Neural cell (in vitro differentiated cells): Measurements from ENCODE around the gene SFN. TPM values are rescaled to one million over a fixed set of nuclear protein-coding genes. Genes with fewer than 3 reads are reported as not detected.
"Not testable (repeated sequence)": the region's sequence is repeated elsewhere in the genome, so short reads cannot be mapped to it uniquely, and the experiment has no call there.

Experiments used
- H2AFZ ChIP-seq: fragments of 200-600, 300-800 bp; sonication (generic), shearing (Covaris generic); 2 replicates; pipeline ENCODE4 v1.6.0; 2014; ENCODE audit warnings: low read depth, mild to moderate bottlenecking, antibody characterized with exemption, low read length, moderate library complexity
- H3F3A ChIP-seq: fragments of 200-600 bp; shearing (Covaris generic); 2 replicates; pipeline ENCODE4 v1.6.1; 2016; ENCODE audit warnings: mild to moderate bottlenecking, moderate library complexity, mixed read lengths, antibody characterized with exemption, low read length; ENCODE audit not compliant: insufficient read depth, poor library complexity, severe bottlenecking
- H3K27ac ChIP-seq: fragments of 200-600, 300-800 bp; sonication (generic), shearing (Covaris generic); 2 replicates; pipeline ENCODE4 v1.5.1; 2014; ENCODE audit warnings: mild to moderate bottlenecking, low read length, moderate library complexity
- H3K27me3 ChIP-seq: fragments of 300-800, 200-600 bp; sonication (generic), shearing (Covaris generic); 2 replicates; pipeline ENCODE4 v1.6.0; 2014; ENCODE audit warnings: mild to moderate bottlenecking, low read depth, low read length, moderate library complexity; ENCODE audit not compliant: insufficient read depth
- H3K36me3 ChIP-seq: fragments of 300-800, 200-600 bp; sonication (generic), shearing (Covaris generic); 2 replicates; pipeline ENCODE4 v1.5.1; 2014; ENCODE audit warnings: mild to moderate bottlenecking, antibody characterized with exemption, low read length, moderate library complexity; ENCODE audit not compliant: insufficient read depth
- H3K4me2 ChIP-seq: fragments of 300-800, 200-600 bp; sonication (generic), shearing (Covaris generic); 2 replicates; pipeline ENCODE4 v1.6.0; 2014; ENCODE audit warnings: mild to moderate bottlenecking, low read length
- H3K4me3 ChIP-seq: fragments of 300-800, 200-600 bp; sonication (generic), shearing (Covaris generic); 2 replicates; pipeline ENCODE4 v1.5.1; 2014; ENCODE audit warnings: mild to moderate bottlenecking, low read length, moderate library complexity
- H3K79me2 ChIP-seq: fragments of 200-600 bp; shearing (Covaris generic); replicated peaks from 2 replicates; pipeline ENCODE4 v1.6.0; 2014; ENCODE audit warnings: mild to moderate bottlenecking, low read length, moderate library complexity; ENCODE audit not compliant: insufficient read depth
- H3K9ac ChIP-seq: fragments of 300-800, 200-600 bp; sonication (generic), shearing (Covaris generic); 2 replicates; pipeline ENCODE4 v1.6.1; 2016; ENCODE audit warnings: mild to moderate bottlenecking, low read length, mixed read lengths
- H3K9me2 ChIP-seq: fragments of 200-600 bp; shearing (Covaris generic); 2 replicates; pipeline ENCODE4 v1.6.1; 2016; ENCODE audit warnings: mild to moderate bottlenecking, low read length, mixed read lengths; ENCODE audit not compliant: insufficient read depth
- H3K9me3 ChIP-seq: fragments of 200-600, 300-800 bp; sonication (generic), shearing (Covaris generic); 2 replicates; pipeline ENCODE4 v1.6.1; 2016; ENCODE audit warnings: mild to moderate bottlenecking, mixed run types, low read length, moderate library complexity, mixed read lengths
- H4K20me1 ChIP-seq: fragments of 200-600 bp; shearing (Covaris generic); 2 replicates; pipeline ENCODE4 v1.6.1; 2016; ENCODE audit warnings: mild to moderate bottlenecking, mixed run types; ENCODE audit not compliant: insufficient read depth
- EP300 ChIP-seq: fragments of 450-650 bp; conservative IDR thresholded peaks from 2 replicates; pipeline ENCODE4 v1.6.1; 2014; ENCODE audit warnings: antibody characterized with exemption, mild to moderate bottlenecking, moderate library complexity; ENCODE audit not compliant: poor library complexity, severe bottlenecking
- EZH2 ChIP-seq: fragments of 200-600, 300-800 bp; shearing (Covaris generic), sonication (generic); IDR thresholded peaks from 2 replicates; pipeline ENCODE4 v1.6.1; 2014; ENCODE audit warnings: antibody characterized with exemption, low read length, borderline replicate concordance, mild to moderate bottlenecking; ENCODE audit not compliant: insufficient read depth, poor library complexity, severe bottlenecking
- MXI1 ChIP-seq: fragments of 450-650 bp; conservative IDR thresholded peaks from 2 replicates; pipeline ENCODE4 v1.6.1; 2014; ENCODE audit warnings: antibody characterized with exemption, mild to moderate bottlenecking; ENCODE audit not compliant: poor library complexity, severe bottlenecking
- POLR2AphosphoS5 ChIP-seq: IDR thresholded peaks from 2 replicates; pipeline ENCODE4 v1.6.1; 2012
- RAD21 ChIP-seq: fragments of 450-650 bp; conservative IDR thresholded peaks from 2 replicates; pipeline ENCODE4 v1.6.1; 2014; ENCODE audit warnings: antibody characterized with exemption, mild to moderate bottlenecking, moderate library complexity
- SMC3 ChIP-seq: fragments of 450-650 bp; conservative IDR thresholded peaks from 2 replicates; pipeline ENCODE4 v1.6.1; 2014; ENCODE audit warnings: antibody characterized with exemption, mild to moderate bottlenecking, moderate library complexity; ENCODE audit not compliant: poor library complexity
- TAF1 ChIP-seq: IDR thresholded peaks from 2 replicates; pipeline ENCODE4 v1.6.1; 2012; ENCODE audit warnings: low read depth
- polyA plus RNA-seq: library from polyadenylated mRNA; depleted of rRNA; stranded (reverse); fragments of >200 nt; gene quantifications from 2 replicates; pipeline ENCODE4 v1.2.3, GENCODE V29; 2014
- TF ChIP-seq, protein P1 (sequence below): fragments of 450-650 bp; IDR thresholded peaks from 2 replicates; pipeline ENCODE4 v1.5.1; 2014; ENCODE audit warnings: antibody characterized with exemption, mild to moderate bottlenecking, moderate library complexity; ENCODE audit not compliant: poor library complexity, severe bottlenecking
- TF ChIP-seq, protein P2 (sequence below): IDR thresholded peaks from 2 replicates; pipeline ENCODE4 v1.6.1; 2012; ENCODE audit warnings: borderline replicate concordance

Gene SFN
- polyA plus RNA-seq, 1 donor from 2014 or later = 0.25 TPM

DNA sequence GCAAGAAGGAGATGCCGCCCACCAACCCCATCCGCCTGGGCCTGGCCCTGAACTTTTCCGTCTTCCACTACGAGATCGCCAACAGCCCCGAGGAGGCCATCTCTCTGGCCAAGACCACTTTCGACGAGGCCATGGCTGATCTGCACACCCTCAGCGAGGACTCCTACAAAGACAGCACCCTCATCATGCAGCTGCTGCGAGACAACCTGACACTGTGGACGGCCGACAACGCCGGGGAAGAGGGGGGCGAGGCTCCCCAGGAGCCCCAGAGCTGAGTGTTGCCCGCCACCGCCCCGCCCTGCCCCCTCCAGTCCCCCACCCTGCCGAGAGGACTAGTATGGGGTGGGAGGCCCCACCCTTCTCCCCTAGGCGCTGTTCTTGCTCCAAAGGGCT, 732 bp downstream of the SFN start:
- Histone ChIP-seq H3K9me3 (no peaks in the 10 kb centered on the region), H3K27me3 (no peaks in the 10 kb centered on the region), H3K4me2 (no peak overlapping the region), H3K9ac (no peak overlapping the region), H3K4me3 (no peak overlapping the region), H2AFZ (no peak overlapping the region), H3K79me2 (no peaks in the 10 kb centered on the region), H3K27ac (no peak overlapping the region), H3F3A (no peaks in the 10 kb centered on the region), H3K36me3 (no peaks in the 10 kb centered on the region), H4K20me1 (no peaks in the 10 kb centered on the region), H3K9me2 (no peaks in the 10 kb centered on the region)
- TF ChIP-seq EZH2 (no peak), RAD21 (no peak), TAF1 (no peak), EP300 (no peak), POLR2AphosphoS5 (no peak), MXI1 (no peak), SMC3 (no peak)
- TF ChIP-seq, protein P1, sequence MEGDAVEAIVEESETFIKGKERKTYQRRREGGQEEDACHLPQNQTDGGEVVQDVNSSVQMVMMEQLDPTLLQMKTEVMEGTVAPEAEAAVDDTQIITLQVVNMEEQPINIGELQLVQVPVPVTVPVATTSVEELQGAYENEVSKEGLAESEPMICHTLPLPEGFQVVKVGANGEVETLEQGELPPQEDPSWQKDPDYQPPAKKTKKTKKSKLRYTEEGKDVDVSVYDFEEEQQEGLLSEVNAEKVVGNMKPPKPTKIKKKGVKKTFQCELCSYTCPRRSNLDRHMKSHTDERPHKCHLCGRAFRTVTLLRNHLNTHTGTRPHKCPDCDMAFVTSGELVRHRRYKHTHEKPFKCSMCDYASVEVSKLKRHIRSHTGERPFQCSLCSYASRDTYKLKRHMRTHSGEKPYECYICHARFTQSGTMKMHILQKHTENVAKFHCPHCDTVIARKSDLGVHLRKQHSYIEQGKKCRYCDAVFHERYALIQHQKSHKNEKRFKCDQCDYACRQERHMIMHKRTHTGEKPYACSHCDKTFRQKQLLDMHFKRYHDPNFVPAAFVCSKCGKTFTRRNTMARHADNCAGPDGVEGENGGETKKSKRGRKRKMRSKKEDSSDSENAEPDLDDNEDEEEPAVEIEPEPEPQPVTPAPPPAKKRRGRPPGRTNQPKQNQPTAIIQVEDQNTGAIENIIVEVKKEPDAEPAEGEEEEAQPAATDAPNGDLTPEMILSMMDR = no peak
- TF ChIP-seq, protein P2, sequence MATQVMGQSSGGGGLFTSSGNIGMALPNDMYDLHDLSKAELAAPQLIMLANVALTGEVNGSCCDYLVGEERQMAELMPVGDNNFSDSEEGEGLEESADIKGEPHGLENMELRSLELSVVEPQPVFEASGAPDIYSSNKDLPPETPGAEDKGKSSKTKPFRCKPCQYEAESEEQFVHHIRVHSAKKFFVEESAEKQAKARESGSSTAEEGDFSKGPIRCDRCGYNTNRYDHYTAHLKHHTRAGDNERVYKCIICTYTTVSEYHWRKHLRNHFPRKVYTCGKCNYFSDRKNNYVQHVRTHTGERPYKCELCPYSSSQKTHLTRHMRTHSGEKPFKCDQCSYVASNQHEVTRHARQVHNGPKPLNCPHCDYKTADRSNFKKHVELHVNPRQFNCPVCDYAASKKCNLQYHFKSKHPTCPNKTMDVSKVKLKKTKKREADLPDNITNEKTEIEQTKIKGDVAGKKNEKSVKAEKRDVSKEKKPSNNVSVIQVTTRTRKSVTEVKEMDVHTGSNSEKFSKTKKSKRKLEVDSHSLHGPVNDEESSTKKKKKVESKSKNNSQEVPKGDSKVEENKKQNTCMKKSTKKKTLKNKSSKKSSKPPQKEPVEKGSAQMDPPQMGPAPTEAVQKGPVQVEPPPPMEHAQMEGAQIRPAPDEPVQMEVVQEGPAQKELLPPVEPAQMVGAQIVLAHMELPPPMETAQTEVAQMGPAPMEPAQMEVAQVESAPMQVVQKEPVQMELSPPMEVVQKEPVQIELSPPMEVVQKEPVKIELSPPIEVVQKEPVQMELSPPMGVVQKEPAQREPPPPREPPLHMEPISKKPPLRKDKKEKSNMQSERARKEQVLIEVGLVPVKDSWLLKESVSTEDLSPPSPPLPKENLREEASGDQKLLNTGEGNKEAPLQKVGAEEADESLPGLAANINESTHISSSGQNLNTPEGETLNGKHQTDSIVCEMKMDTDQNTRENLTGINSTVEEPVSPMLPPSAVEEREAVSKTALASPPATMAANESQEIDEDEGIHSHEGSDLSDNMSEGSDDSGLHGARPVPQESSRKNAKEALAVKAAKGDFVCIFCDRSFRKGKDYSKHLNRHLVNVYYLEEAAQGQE = no peak

DNA sequence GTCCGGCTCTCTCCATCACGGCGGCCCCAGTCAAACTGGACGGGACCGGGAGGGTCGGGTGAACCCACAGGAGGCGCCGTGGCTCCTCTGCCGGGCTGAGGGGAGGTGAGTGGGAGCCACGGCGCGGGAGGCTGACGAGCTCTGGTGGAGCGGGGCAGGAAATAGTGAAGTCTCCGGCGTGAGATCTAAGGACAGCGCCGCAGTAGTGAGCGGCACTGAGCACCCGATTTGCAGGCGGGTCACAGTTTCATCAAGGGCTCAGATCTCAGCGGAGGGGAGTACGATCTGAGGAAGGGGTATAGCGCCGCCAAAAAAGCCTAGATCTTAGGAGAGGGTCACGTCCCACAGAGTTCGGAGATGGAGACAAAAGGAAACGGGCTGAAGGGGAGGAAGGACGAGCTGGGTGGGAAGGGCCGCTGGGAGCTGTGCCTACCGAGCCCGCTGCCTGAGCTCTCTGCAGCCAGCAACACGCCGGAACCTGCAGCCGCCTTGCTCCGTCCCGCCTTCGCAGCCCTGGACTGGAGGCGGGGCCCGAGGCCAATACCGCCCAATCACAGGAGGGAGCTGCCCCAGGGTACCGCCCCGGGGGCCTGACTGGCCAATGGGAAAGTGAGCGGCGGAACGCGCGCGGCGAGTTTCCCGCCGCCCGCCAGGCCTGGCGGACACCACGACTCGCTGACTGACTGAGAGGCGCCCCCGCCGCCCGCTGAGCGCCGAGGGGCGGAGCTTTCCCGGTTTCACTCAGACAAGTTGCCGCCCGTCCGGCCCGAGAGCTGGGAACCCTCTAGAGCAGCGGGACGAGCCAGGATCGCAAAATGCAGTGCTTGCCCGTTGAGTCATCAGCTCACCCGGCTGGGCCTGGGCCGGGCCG, 1.9 kb downstream of the SFN start:
- no peaks in the 10 kb centered on the region for H3K27me3 ChIP-seq
- no peaks in the 10 kb centered on the region for H4K20me1 ChIP-seq
- peak overlapping the region; percentile 69 for H3K4me2 ChIP-seq
- H3K79me2 ChIP-seq = no peaks in the 10 kb centered on the region
- TF ChIP-seq MXI1 = peak; percentile 78
- TF ChIP-seq, protein P1 = peak; percentile 11
- TF ChIP-seq, protein P2 = no peak
- H3K9me3 ChIP-seq = no peaks in the 10 kb centered on the region
- no peaks in the 10 kb centered on the region for H3F3A ChIP-seq
- H3K9me2 ChIP-seq = no peaks in the 10 kb centered on the region
- H3K4me3 ChIP-seq = peak overlapping the region; percentile 71
- no peaks in the 10 kb centered on the region for H3K36me3 ChIP-seq
- peak overlapping the region; percentile 34 for H3K9ac ChIP-seq
- H3K27ac ChIP-seq = no peak overlapping the region
- H2AFZ ChIP-seq = no peak overlapping the region

DNA sequence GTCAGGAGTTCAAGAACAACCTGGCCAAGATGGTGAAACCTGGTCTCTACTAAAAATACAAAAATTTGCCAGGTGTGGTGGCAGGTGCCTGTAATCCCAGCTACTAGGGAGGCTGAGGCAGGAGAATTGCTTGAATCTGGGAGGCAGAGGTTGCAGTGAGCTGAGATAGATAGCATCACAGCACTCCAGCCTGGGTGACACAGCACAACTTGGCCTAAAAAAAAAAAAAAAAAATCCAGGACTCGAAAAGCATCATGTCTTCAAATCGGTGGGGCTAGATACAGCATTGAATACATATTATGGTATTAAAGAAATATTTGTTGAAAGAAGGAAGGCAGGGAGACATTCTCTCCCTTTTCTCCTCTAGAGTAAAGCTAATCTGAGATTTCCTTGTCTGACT, 10.1 kb downstream of the SFN start:
- H3K79me2 ChIP-seq, H3F3A ChIP-seq, H2AFZ ChIP-seq, H4K20me1 ChIP-seq, H3K4me2 ChIP-seq, H3K4me3 ChIP-seq, H3K9ac ChIP-seq, H3K9me3 ChIP-seq, H3K36me3 ChIP-seq, H3K9me2 ChIP-seq, H3K27ac ChIP-seq, H3K27me3 ChIP-seq: not testable (repeated sequence)
